GM12878 (cell line): ENCODE measurements around the gene AGBL4.

ENCODE experiments used
- POLR2A ChIP-seq: IDR thresholded peaks from 2 replicates; pipeline ENCODE4 v1.6.1; 2011; ENCODE audit warnings: low read depth, mild to moderate bottlenecking, low read length
- TF ChIP-seq, protein P1 (sequence below), 3 experiments: IDR thresholded peaks in 2 of 3; conservative IDR thresholded peaks in 1 of 3; 2 replicates each; pipeline ENCODE4 v1.5.1; 2011; ENCODE audit warnings: low read depth in 3 of 3, low read length in 3 of 3, mild to moderate bottlenecking in 3 of 3, control low read depth in 2 of 3, moderate library complexity in 2 of 3, inconsistent platforms in 1 of 3, mixed read lengths in 1 of 3; ENCODE audit not compliant: control insufficient read depth in 2 of 3, insufficient read depth in 1 of 3; ENCODE audit errors: extremely low read depth in 1 of 3

DNA sequence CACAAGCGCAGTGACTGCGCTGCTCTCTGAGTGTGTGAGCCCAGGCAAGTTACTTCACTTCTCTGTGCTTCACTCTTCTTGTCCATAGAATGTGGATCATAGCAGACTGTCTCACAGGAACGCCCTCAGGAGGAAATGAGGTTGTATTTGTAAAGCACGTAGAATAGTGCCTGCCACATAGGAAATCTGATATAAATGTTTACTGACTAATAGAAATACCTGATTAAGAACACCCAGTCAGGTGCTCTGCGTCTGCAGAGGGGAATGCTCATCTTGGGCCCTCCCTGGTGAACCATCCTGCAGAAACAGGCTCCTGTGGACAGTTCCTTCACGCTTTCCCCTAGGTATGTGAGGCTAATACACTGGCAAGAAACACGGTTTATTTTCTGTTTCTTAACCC lies 1347.4 kb downstream of the AGBL4 start:
- TF ChIP-seq, protein P1, sequence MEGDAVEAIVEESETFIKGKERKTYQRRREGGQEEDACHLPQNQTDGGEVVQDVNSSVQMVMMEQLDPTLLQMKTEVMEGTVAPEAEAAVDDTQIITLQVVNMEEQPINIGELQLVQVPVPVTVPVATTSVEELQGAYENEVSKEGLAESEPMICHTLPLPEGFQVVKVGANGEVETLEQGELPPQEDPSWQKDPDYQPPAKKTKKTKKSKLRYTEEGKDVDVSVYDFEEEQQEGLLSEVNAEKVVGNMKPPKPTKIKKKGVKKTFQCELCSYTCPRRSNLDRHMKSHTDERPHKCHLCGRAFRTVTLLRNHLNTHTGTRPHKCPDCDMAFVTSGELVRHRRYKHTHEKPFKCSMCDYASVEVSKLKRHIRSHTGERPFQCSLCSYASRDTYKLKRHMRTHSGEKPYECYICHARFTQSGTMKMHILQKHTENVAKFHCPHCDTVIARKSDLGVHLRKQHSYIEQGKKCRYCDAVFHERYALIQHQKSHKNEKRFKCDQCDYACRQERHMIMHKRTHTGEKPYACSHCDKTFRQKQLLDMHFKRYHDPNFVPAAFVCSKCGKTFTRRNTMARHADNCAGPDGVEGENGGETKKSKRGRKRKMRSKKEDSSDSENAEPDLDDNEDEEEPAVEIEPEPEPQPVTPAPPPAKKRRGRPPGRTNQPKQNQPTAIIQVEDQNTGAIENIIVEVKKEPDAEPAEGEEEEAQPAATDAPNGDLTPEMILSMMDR (IDR thresholded peaks at IDR 0.05 in 2 of 3, conservative IDR thresholded peaks at IDR 0.05 in 1 of 3; ENCODE audit: control insufficient read depth in 2 of 3, extremely low read depth in 1 of 3, insufficient read depth in 1 of 3, low read depth in 3 of 3, low read length in 3 of 3): no peak
- no peak for TF ChIP-seq POLR2A
